GM08714 (cell line): ENCODE measurements around the gene USP43.
"Not testable (repeated sequence)": the region's sequence is repeated elsewhere in the genome, so short reads cannot be mapped to it uniquely, and the experiment has no call there.

ENCODE experiments used
- H3K4me3 ChIP-seq: fragments of 200-500 bp; sonication (Bioruptor generic); 2 replicates; pipeline ENCODE4 v1.5.1; 2014; ENCODE audit warnings: mild to moderate bottlenecking, low read length, inconsistent platforms
- ZNF274 ChIP-seq: IDR thresholded peaks from 2 replicates; pipeline ENCODE4 v1.6.1; 2012; ENCODE audit warnings: mild to moderate bottlenecking, low read depth, low read length

The USP43 gene, protein sequence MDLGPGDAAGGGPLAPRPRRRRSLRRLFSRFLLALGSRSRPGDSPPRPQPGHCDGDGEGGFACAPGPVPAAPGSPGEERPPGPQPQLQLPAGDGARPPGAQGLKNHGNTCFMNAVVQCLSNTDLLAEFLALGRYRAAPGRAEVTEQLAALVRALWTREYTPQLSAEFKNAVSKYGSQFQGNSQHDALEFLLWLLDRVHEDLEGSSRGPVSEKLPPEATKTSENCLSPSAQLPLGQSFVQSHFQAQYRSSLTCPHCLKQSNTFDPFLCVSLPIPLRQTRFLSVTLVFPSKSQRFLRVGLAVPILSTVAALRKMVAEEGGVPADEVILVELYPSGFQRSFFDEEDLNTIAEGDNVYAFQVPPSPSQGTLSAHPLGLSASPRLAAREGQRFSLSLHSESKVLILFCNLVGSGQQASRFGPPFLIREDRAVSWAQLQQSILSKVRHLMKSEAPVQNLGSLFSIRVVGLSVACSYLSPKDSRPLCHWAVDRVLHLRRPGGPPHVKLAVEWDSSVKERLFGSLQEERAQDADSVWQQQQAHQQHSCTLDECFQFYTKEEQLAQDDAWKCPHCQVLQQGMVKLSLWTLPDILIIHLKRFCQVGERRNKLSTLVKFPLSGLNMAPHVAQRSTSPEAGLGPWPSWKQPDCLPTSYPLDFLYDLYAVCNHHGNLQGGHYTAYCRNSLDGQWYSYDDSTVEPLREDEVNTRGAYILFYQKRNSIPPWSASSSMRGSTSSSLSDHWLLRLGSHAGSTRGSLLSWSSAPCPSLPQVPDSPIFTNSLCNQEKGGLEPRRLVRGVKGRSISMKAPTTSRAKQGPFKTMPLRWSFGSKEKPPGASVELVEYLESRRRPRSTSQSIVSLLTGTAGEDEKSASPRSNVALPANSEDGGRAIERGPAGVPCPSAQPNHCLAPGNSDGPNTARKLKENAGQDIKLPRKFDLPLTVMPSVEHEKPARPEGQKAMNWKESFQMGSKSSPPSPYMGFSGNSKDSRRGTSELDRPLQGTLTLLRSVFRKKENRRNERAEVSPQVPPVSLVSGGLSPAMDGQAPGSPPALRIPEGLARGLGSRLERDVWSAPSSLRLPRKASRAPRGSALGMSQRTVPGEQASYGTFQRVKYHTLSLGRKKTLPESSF

DNA sequence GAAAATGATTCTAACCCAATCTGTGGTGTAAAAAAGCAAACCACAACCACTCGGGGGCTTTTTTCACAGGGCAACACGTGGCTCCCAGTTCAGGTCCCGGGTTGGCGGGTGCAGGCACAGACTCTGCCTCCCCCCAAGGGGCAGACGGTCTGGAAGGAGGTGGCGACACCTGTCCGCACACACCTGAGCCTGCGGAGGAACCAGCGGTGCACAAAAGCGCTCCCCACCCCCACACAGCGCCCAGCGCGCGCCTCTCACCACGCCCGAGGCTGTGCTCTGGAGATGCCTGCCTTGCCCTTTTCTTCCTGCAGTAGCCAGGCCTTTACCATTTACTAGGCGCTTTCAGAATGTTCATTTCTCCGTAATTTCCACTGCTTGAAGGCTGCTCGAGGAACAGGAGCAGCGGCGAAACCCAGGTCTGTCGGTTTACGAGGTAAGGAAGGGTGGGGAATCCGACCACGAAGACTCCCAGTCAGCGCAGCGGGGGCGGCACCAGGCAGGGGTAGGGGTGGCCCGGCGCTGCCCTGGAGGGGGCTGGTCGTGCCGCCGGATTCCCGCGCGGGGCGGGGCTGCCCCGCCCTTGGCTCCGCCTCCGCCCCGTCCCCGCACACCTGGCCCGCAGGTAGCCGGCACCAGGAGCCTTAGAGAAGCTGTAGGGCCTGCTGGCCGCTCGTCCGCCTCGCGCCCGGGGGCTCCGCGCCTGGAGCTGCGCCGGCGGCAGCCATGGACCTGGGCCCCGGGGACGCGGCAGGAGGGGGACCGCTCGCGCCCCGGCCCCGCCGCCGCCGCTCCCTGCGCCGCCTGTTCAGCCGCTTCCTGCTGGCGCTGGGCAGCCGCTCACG, at the start of gene USP43:
TSS of gene USP43 (plus strand) at position 608 of the 842 bp plus-strand sequence. CDS start at position 724, 116 bp downstream.
- H3K4me3 ChIP-seq: peak within 1 kb of the TSS; percentile 60

DNA sequence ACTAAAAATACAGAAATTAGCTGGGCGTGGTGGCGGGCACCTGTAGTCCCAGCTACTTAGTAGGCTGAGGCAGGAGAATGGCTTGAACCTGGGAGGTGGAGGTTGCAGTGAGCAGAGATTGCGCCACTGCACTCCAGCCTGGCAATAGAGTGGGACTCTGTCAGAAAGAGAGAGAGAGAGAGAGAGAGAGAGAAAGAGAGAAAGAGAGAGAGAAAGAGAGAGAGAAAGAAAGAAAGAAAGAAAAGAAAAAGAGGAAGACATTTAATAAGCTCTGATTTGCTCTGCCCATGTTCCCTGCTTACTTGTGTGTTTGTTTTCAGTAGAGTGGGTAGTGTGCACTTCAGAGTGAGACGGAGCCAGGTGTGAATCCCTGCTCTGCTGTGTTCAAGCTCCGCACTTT, 47.7 kb upstream of the USP43 start:
- H3K4me3 ChIP-seq: not testable (repeated sequence)

More for the DNA sequence above, at the start of gene USP43:
- no peak for TF ChIP-seq ZNF274

DNA sequence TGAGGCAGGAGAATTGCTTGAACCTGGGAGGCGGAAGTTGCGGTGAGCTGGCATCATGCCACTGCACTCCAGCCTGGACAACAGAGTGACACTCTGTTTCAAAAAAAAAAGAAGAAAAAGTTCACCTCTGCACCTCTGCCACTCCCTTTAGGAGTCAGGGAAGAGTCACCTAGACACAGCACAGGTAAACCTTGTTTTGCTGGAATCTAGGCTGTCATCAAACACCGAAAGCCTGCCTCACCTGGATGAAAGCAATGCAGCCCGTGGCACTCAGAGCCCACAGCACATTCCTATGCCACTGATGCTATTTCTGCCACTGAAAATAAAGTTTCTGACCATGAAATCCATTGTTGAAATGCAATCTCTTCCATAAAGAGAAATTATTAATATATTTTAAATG, 46.7 kb upstream of the USP43 start:
- TF ChIP-seq ZNF274: no peak
- H3K4me3 ChIP-seq: no peak overlapping the region

DNA sequence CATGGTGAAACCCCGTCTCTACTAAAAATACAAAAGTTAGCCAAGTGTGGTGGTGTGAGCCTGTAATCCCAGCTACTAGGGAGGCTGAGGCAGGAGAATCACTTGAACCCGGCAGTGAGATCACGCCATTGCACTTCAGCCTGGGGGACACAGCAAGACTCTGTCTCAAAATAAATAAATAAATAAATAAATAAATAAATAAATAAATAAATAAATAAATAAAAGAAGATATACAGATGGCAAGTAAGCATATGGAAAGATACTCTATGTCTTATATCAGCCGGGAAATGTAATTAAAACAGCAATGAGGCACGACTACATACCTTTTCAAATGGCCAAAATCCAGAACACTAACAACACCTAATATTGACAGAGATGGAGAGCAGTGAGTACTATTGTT, 40.7 kb upstream of the USP43 start:
- not testable (repeated sequence) for H3K4me3 ChIP-seq

GRCh38 chr17:9606453-9606852, 38.9 kb upstream of the USP43 start:
- no peak overlapping the region for H3K4me3 ChIP-seq
- TF ChIP-seq ZNF274: no peak

DNA sequence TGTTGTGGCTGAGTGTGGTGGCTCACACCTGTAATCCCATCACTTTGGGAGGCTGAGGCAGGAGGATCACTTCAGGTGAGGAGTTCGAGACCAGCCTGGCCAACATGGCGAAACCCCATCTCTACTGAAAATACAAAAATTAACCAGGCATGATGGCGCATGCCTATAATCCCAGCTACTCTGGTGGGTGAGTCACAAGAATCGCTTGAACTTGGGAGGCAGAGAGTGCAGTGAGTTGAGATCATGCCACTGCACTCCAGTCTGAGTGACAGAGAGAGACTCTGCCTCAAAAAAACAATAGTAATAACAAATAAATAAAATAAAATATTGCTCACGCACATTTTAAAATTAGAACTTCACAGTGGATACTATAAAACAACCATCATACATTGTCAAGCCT, 38.3 kb upstream of the USP43 start:
- not testable (repeated sequence) for H3K4me3 ChIP-seq

DNA sequence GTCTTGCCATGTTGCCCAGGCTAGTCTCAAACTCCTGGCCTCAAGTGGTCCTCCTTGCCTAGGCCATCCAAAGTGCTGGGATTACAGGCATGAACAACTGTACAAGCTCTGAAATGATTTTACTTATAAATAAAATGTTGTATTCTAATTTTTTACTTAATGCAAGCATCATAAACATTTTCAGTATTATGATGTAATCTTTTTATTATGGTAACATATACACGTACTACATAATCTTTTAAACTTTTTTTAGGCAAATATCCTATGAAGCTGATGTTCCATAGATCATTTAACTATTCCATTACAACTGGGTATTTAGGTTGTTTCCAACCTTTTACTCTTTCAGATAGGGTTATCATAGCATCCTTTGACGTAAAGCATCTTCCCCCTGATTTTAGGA, 33.8 kb upstream of the USP43 start:
- TF ChIP-seq ZNF274: no peak

DNA sequence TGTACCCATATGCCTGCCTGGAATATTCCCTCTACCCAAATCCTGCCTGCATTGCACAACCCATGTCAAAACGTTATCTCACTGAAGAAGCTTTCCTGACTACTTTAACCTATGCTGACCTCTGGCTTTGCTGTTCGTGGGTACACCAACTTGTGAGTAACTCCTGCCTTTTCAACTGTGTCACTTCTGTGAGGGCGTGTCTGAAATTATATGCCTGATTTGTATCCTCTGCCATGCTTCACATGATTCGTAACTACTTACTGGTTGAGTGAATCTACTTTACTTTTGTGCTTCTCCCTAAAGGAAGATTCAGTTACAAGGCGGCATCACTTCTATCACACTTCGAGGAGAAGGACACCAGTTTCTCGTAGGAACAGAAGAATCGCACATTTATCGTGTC, 33.3 kb upstream of the USP43 start:
- H3K4me3 ChIP-seq: no peak overlapping the region
- TF ChIP-seq ZNF274: no peak

More for the DNA sequence above, 33.8 kb upstream of the USP43 start:
- H3K4me3 ChIP-seq: no peak overlapping the region

GRCh38 chr17:9615486-9615885, 29.8 kb upstream of the USP43 start:
- TF ChIP-seq ZNF274: no peak
- no peak overlapping the region for H3K4me3 ChIP-seq

DNA sequence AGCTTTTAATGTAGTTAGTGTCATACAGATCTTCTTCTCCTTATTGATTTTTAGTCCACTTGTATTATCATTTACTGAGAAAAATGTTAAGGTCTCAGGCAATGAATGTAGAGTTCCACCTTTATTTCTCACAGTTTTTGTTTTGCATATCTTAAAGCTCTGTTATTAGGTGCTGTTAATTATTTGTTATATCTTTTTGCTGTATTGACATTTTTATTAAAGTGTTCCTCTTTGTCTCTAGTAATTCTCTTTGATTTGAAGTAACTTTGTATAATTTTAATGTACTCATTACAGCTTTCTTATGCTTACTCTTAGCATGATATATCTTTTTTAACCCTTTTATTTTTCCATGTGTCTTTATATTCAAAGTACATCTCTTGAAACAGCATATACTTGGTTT, 22.4 kb upstream of the USP43 start:
- no peak for TF ChIP-seq ZNF274
- H3K4me3 ChIP-seq: no peak overlapping the region

DNA sequence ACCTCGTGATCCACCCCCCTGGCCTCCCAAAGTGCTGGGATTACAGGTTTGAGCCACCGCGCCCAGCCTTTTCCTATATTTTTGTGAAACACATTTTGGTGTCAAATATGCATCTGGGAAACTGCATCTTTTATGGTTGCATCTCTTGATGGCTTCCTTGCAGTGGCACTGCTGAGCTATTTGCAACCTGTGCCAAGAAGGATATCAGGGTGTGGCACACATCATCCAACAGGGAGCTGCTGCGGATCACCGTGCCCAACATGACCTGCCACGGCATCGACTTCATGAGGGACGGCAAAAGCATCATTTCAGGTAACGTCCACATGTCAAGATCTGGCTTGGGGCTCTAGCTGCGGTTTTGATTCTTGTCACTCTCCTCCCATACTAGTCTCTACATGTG, 16.8 kb upstream of the USP43 start:
- no peak overlapping the region for H3K4me3 ChIP-seq
- no peak for TF ChIP-seq ZNF274

- no peak overlapping the region for H3K4me3 ChIP-seq
- no peak for TF ChIP-seq ZNF274
Observed at GRCh38 chr17:9632741-9633140, 12.6 kb upstream of the USP43 start.

DNA sequence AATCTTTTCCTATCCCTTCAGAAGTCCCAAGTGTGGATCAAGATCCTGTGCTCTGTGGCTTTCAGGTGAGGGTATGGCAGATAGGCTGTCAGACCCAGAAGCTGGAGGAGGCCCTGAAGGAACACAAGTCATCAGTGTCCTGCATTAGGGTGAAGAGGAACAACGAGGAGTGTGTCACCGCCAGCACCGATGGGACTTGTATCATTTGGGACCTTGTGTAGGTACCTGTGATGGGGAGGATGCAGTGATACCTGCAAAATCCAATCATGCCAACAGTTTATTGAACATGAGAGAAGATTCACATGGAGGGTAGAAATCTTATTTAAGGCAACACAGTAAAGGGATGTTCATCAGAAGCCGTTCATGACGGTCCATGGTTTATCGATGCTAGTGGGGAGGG, 10.0 kb upstream of the USP43 start:
- no peak overlapping the region for H3K4me3 ChIP-seq
- no peak for TF ChIP-seq ZNF274

DNA sequence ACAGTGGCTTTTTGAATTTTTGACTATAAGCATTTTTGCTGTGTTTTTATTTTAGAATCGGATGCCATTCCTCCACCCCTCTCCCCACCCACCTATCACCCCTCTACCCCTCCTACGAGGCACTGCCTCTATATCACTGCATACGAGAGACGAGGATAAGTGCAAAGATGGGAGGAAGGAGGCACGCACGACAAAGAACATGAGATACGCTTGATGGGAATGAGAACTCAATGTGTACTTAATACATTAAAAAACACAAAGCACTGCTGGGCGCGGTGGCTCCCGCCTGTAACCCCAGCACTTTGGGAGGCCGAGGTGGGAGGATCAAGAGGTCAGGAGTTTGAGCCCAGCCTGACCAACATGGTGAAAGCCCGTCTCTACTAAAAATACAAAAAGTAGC, 8.8 kb upstream of the USP43 start:
- H3K4me3 ChIP-seq: no peak overlapping the region
- TF ChIP-seq ZNF274: no peak

- not testable (repeated sequence) for H3K4me3 ChIP-seq
Observed at GRCh38 chr17:9640388-9640787, 4.9 kb upstream of the USP43 start.
